Activated T-cell treated with anti-CD3 and anti-CD28 coated beads for 4 hours (primary cell): ENCODE results near the gene POMT1.
"Not testable (repeated sequence)": the region's sequence is repeated elsewhere in the genome, so short reads cannot be mapped to it uniquely, and the experiment has no call there.

Experiments used
- DNase-seq: peaks from one replicate; pipeline ENCODE4 v3.0.0-alpha.2; 2020

Gene POMT1

GRCh38 chr9:131499254-131499767, 3.4 kb upstream of the POMT1 start:
- DNase-seq, result no peak

GRCh38 chr9:131500377-131500776, 2.3 kb upstream of the POMT1 start:
- DNase-seq, result peak; percentile 44

GRCh38 chr9:131500939-131501541, 1.7 kb upstream of the POMT1 start:
- DNase-seq, result peak; percentile 26

- no peak for DNase-seq
Measured at GRCh38 chr9:131503626-131504465, 1.1 kb downstream of the POMT1 start.

GRCh38 chr9:131505012-131505411, 2.3 kb downstream of the POMT1 start:
- DNase-seq, result no peak

- DNase-seq, result no peak
Measured at GRCh38 chr9:131511416-131511815, 8.7 kb downstream of the POMT1 start.

- no peak for DNase-seq
Measured at GRCh38 chr9:131511880-131512279, 9.2 kb downstream of the POMT1 start.

- DNase-seq, result no peak
Measured at GRCh38 chr9:131513177-131513576, 10.5 kb downstream of the POMT1 start.

GRCh38 chr9:131515559-131516031, 12.9 kb downstream of the POMT1 start:
- DNase-seq, result not testable (repeated sequence)

- no peak for DNase-seq
Measured at GRCh38 chr9:131516100-131516499, 13.4 kb downstream of the POMT1 start.

- no peak for DNase-seq
Measured at GRCh38 chr9:131516930-131517329, 14.2 kb downstream of the POMT1 start.

- no peak for DNase-seq
Measured at GRCh38 chr9:131517761-131518190, 15.1 kb downstream of the POMT1 start.

GRCh38 chr9:131518553-131518952, 15.8 kb downstream of the POMT1 start:
- no peak for DNase-seq

- DNase-seq, result no peak
Measured at GRCh38 chr9:131520503-131520902, 17.8 kb downstream of the POMT1 start.

GRCh38 chr9:131521203-131521602, 18.5 kb downstream of the POMT1 start:
- no peak for DNase-seq

- no peak for DNase-seq
Measured at GRCh38 chr9:131521822-131522221, 19.1 kb downstream of the POMT1 start.

GRCh38 chr9:131522257-131523085, 19.8 kb downstream of the POMT1 start:
- no peak for DNase-seq

- no peak for DNase-seq
Measured at GRCh38 chr9:131523086-131523388, 20.3 kb downstream of the POMT1 start.

GRCh38 chr9:131523451-131524435, 21.0 kb downstream of the POMT1 start:
- DNase-seq, result no peak

- DNase-seq, result no peak
Measured at GRCh38 chr9:131524665-131525315, 22.1 kb downstream of the POMT1 start.
